ENCODE measurements around the gene PHLDA2.

Gene PHLDA2

GRCh38 chr11:2881076-2881980, 47.9 kb downstream of the PHLDA2 start:
- ChIA-PET CTCF (interaction anchor here (1.8 to 16.8 kb wide), 2 partner anchors 11 to 348 kb away, joined by 8 to 456 read pairs; no protein-coding TSS in a partner anchor), POLR2A (interaction anchor here (1.1 kb wide), 1 partner anchor 48 kb away, joined by 3 read pairs; the partner anchor contains the start of gene PHLDA2)
- Histone ChIP-seq H3K4me1 (ENCODE audit: control insufficient read depth, insufficient read depth, low read length) (no peaks in the 10 kb centered on the region), H3K36me3 (ENCODE audit: control insufficient read depth in 2 of 2, insufficient read depth in 1 of 2, low read length in 2 of 2) (no peaks in the 10 kb centered on the region), H3K9me3 (ENCODE audit: control insufficient read depth, insufficient read depth, low read depth, low read length) (no peaks in the 10 kb centered on the region), H3K4me3 (ENCODE audit: low read depth, low read length) (no peak overlapping the region), H3K27ac (ENCODE audit: extremely low read depth, low read depth, low read length) (no peak overlapping the region)
- TF ChIP-seq ZNF560 (tag by site-specific recombination; IDR thresholded peaks at IDR 0.05; ENCODE audit: borderline replicate concordance): no peak
- TF ChIP-seq ZIC2 (tag by site-specific recombination; IDR thresholded peaks at IDR 0.05): 0 out of 2 replicates have a peak, but pooled peaks have one; percentile 9
- no peak for TF ChIP-seq TRIM28 (IDR thresholded peaks at IDR 0.05; ENCODE audit: borderline replicate concordance, low read length)
- no peak for TF ChIP-seq RBAK (tag by site-specific recombination; IDR thresholded peaks at IDR 0.05)
- no peak for TF ChIP-seq GLI4 (tag by site-specific recombination; IDR thresholded peaks at IDR 0.05)

GRCh38 chr11:2880646-2881045, 48.6 kb downstream of the PHLDA2 start:
- Histone ChIP-seq H3K4me1 (ENCODE audit: control insufficient read depth, insufficient read depth, low read length) (no peaks in the 10 kb centered on the region), H3K27ac (ENCODE audit: extremely low read depth, low read depth, low read length) (no peak overlapping the region), H3K4me3 (ENCODE audit: low read depth, low read length) (no peak overlapping the region), H3K9me3 (ENCODE audit: control insufficient read depth, insufficient read depth, low read depth, low read length) (no peaks in the 10 kb centered on the region), H3K36me3 (ENCODE audit: control insufficient read depth in 2 of 2, insufficient read depth in 1 of 2, low read length in 2 of 2) (no peaks in the 10 kb centered on the region)
- CTCF ChIA-PET: interaction anchor here (0.7 to 16.8 kb wide), 2 partner anchors 136 to 347 kb away, joined by 4 to 456 read pairs; no protein-coding TSS in a partner anchor
- POLR2A ChIA-PET: no interaction called here
- TF ChIP-seq PBX3 (CRISPR knock-in tag; IDR thresholded peaks at IDR 0.05): no peak
- no peak for TF ChIP-seq SP2 (tag by site-specific recombination; IDR thresholded peaks at IDR 0.05)
- no peak for TF ChIP-seq ZNF341 (tag by site-specific recombination; IDR thresholded peaks at IDR 0.05; ENCODE audit: low read depth)
- no peak for TF ChIP-seq ZNF148 (tag by site-specific recombination; IDR thresholded peaks at IDR 0.05; ENCODE audit: borderline replicate concordance)
- TF ChIP-seq ZNF114 (tag by site-specific recombination; IDR thresholded peaks at IDR 0.05): no peak
- TF ChIP-seq ZNF16 (tag by site-specific recombination; IDR thresholded peaks at IDR 0.05; ENCODE audit: low read depth): no peak
- no peak for TF ChIP-seq ZNF645 (tag by site-specific recombination; IDR thresholded peaks at IDR 0.05)
- TF ChIP-seq ZNF324 (tag by site-specific recombination; IDR thresholded peaks at IDR 0.05): no peak
- no peak for TF ChIP-seq ZNF830 (tag by site-specific recombination; IDR thresholded peaks at IDR 0.05; ENCODE audit: low read depth)
- TF ChIP-seq ZNF391 (tag by site-specific recombination; IDR thresholded peaks at IDR 0.05; ENCODE audit: borderline replicate concordance, low read depth): no peak
- no peak for TF ChIP-seq HOXC10 (CRISPR knock-in tag; IDR thresholded peaks at IDR 0.05)
- TF ChIP-seq ZNF274 (IDR thresholded peaks at IDR 0.05; ENCODE audit: low read length): no peak
- TF ChIP-seq ZNF274 (tag by site-specific recombination; IDR thresholded peaks at IDR 0.05; ENCODE audit: borderline replicate concordance): no peak
- no peak for TF ChIP-seq ZNF175 (tag by site-specific recombination; IDR thresholded peaks at IDR 0.05)
- TF ChIP-seq ZFP37 (tag by site-specific recombination; IDR thresholded peaks at IDR 0.05): no peak
